Mesodermal cell (in vitro differentiated cells): ENCODE results near the gene SRSF6. TPM values are rescaled to one million over a fixed set of nuclear protein-coding genes. Genes with fewer than 3 reads are reported as not detected.
"Not testable (repeated sequence)": the region's sequence is repeated elsewhere in the genome, so short reads cannot be mapped to it uniquely, and the experiment has no call there.

Experiments
- H3K27ac ChIP-seq: 2 replicates; pipeline ENCODE4 v1.7.0; 2013; ENCODE audit warnings: mild to moderate bottlenecking, low read depth, low read length, moderate library complexity; ENCODE audit not compliant: severe bottlenecking
- H3K36me3 ChIP-seq: 2 replicates; pipeline ENCODE4 v1.7.1; 2013; ENCODE audit warnings: mild to moderate bottlenecking, low read length, moderate library complexity; ENCODE audit not compliant: control insufficient read depth, insufficient read depth
- H3K4me1 ChIP-seq: one replicate; pipeline ENCODE4 v1.7.1; 2013; ENCODE audit warnings: mild to moderate bottlenecking, low read length; ENCODE audit not compliant: insufficient read depth, control insufficient read depth, poor library complexity, severe bottlenecking
- H3K4me3 ChIP-seq: 2 replicates; pipeline ENCODE4 v1.7.0; 2013; ENCODE audit warnings: low read length, control low read depth, mild to moderate bottlenecking; ENCODE audit not compliant: insufficient read depth, poor library complexity, severe bottlenecking; ENCODE audit errors: extremely low read depth
- H3K9me3 ChIP-seq: 2 replicates; pipeline ENCODE4 v1.7.1; 2013; ENCODE audit warnings: mild to moderate bottlenecking, low read length, moderate library complexity; ENCODE audit not compliant: control insufficient read depth
- WGBS, 2 experiments: methylation state at CpG; one replicate each; pipeline ENCODE4 v1.1.5; 2013; ENCODE audit warnings: missing lambda C conversion rate in 2 of 2; ENCODE audit not compliant: insufficient coverage in 2 of 2; 5-methylcytosine and 5-hydroxymethylcytosine counted together
- polyA plus RNA-seq, 2 experiments: library from polyadenylated mRNA; stranded (reverse); fragments of 50-300 nt; gene quantifications; one replicate each; pipeline ENCODE4 v1.2.3, GENCODE V29; 2013

The SRSF6 gene
- polyA plus RNA-seq (2013, experiment 1 of 2) = 75.5 TPM
- 77.8 TPM for polyA plus RNA-seq (2013, experiment 2 of 2)

- Histone ChIP-seq H3K4me3 (peak within 1 kb of the TSS; percentile 84), H3K4me1 (no peaks in the 10 kb centered on the region), H3K36me3 (peaks cover 39% of the 10 kb centered on the region), H3K27ac (peak within 1 kb of the TSS; percentile 100), H3K9me3 (no peaks in the 10 kb centered on the region)
- 0% methylated on average over 76 to 94 of the region's 101 CpGs for WGBS, 2 experiments
These were observed at the start of gene SRSF6 for GRCh38 chr20:43457640-43458421. SRSF6 (plus strand) TSS chr20:43457896; CDS start chr20:43458034, 138 bp downstream.

- H3K9me3 ChIP-seq = no peaks in the 10 kb centered on the region
- H3K36me3 ChIP-seq = no peaks in the 10 kb centered on the region
These were observed 48.7 kb upstream of the SRSF6 start for GRCh38 chr20:43408848-43409576.

GRCh38 chr20:43409577-43409913 is 48.2 kb upstream of the SRSF6 start:
- no peaks in the 10 kb centered on the region for H3K4me1 ChIP-seq
- WGBS, 2 experiments = 18% methylated on average over 1 of the region's 2 CpGs; no CpG with 5 or more reads in 1 of the 2 experiments
- no peak overlapping the region for H3K4me3 ChIP-seq
- no peaks in the 10 kb centered on the region for H3K9me3 ChIP-seq
- H3K36me3 ChIP-seq = no peaks in the 10 kb centered on the region
- H3K27ac ChIP-seq = no peak overlapping the region

More at GRCh38 chr20:43408848-43409576, 48.7 kb upstream of the SRSF6 start:
- H3K4me3 ChIP-seq = no peak overlapping the region
- no peak overlapping the region for H3K27ac ChIP-seq
- WGBS, 2 experiments = 14 to 16% methylated on average over 7 of the region's 11 CpGs
- H3K4me1 ChIP-seq = no peaks in the 10 kb centered on the region

- 75 to 81% methylated on average over 6 to 12 of the region's 12 CpGs for WGBS, 2 experiments
- H3K36me3 ChIP-seq = no peaks in the 10 kb centered on the region
- H3K4me3 ChIP-seq = no peak overlapping the region
- no peak overlapping the region for H3K27ac ChIP-seq
- H3K9me3 ChIP-seq = peaks cover 12% of the 10 kb centered on the region
- no peaks in the 10 kb centered on the region for H3K4me1 ChIP-seq
These were observed 41.9 kb upstream of the SRSF6 start for GRCh38 chr20:43415661-43416430.

- Histone ChIP-seq H3K36me3 (no peaks in the 10 kb centered on the region), H3K4me3 (no peak overlapping the region), H3K4me1 (no peaks in the 10 kb centered on the region), H3K27ac (no peak overlapping the region), H3K9me3 (peaks cover 13% of the 10 kb centered on the region)
- 94% methylated on average over 5 to 6 of the region's 6 CpGs for WGBS, 2 experiments
These were observed 41.0 kb upstream of the SRSF6 start for GRCh38 chr20:43416591-43417228.

GRCh38 chr20:43420192-43420591 is 37.5 kb upstream of the SRSF6 start:
- Histone ChIP-seq H3K9me3 (peaks cover 13% of the 10 kb centered on the region), H3K4me1 (no peaks in the 10 kb centered on the region), H3K4me3 (no peak overlapping the region), H3K36me3 (no peaks in the 10 kb centered on the region), H3K27ac (no peak overlapping the region)

GRCh38 chr20:43420913-43421312 is 36.8 kb upstream of the SRSF6 start:
- H3K27ac ChIP-seq, H3K36me3 ChIP-seq, H3K4me3 ChIP-seq, H3K4me1 ChIP-seq: not testable (repeated sequence)
- H3K9me3 ChIP-seq = peaks cover 13% of the 10 kb centered on the region
- 64 to 70% methylated on average over 3 to 4 of the region's 7 CpGs for WGBS, 2 experiments

GRCh38 chr20:43426172-43426571 is 31.5 kb upstream of the SRSF6 start:
- 70 to 85% methylated on average over 2 to 4 of the region's 5 CpGs for WGBS, 2 experiments
- no peak overlapping the region for H3K27ac ChIP-seq
- no peaks in the 10 kb centered on the region for H3K36me3 ChIP-seq
- H3K4me1 ChIP-seq = no peaks in the 10 kb centered on the region
- H3K4me3 ChIP-seq = no peak overlapping the region
- no peaks in the 10 kb centered on the region for H3K9me3 ChIP-seq

GRCh38 chr20:43430265-43431133 is 27.2 kb upstream of the SRSF6 start:
- Histone ChIP-seq H3K4me3 (no peak overlapping the region), H3K9me3 (no peaks in the 10 kb centered on the region), H3K4me1 (no peaks in the 10 kb centered on the region), H3K27ac (no peak overlapping the region), H3K36me3 (no peaks in the 10 kb centered on the region)
- 47 to 77% methylated on average over 5 to 6 of the region's 10 CpGs for WGBS, 2 experiments

GRCh38 chr20:43431134-43431519 is 26.6 kb upstream of the SRSF6 start:
- Histone ChIP-seq H3K9me3 (no peaks in the 10 kb centered on the region), H3K4me3 (no peak overlapping the region), H3K36me3 (no peaks in the 10 kb centered on the region), H3K4me1 (no peaks in the 10 kb centered on the region), H3K27ac (no peak overlapping the region)
- 100% methylated on average over 1 of the region's 7 CpGs for WGBS, 2 experiments
